ENCODE measurements around the gene COMMD2.

The COMMD2 gene

GRCh38 chr3:149732234-149732633 lies 20.1 kb downstream of the COMMD2 start:
- Histone ChIP-seq H3K36me3 (replicated peaks; ENCODE audit: insufficient read depth, low read length) (no peaks in the 10 kb centered on the region), H4K20me1 (ENCODE audit: insufficient read depth, low read length) (no peaks in the 10 kb centered on the region), H3K79me2 (ENCODE audit: low read length) (no peaks in the 10 kb centered on the region), H3K4me3 (ENCODE audit: low read length) (no peak overlapping the region), H3K4me1 (ENCODE audit: low read length) (peaks cover 7% of the 10 kb centered on the region), H3K9me2 (replicated peaks; ENCODE audit: insufficient read depth, low read length) (no peaks in the 10 kb centered on the region), H3K9me3 (replicated peaks; ENCODE audit: insufficient read depth, low read length) (no peaks in the 10 kb centered on the region), H3K27me3 (replicated peaks; ENCODE audit: insufficient read depth, low read length) (no peaks in the 10 kb centered on the region), H3K9ac (ENCODE audit: low read length) (no peak overlapping the region), H3K27ac (ENCODE audit: low read length) (no peak overlapping the region), H3F3A (ENCODE audit: insufficient read depth, low read length) (no peaks in the 10 kb centered on the region), H2AFZ (ENCODE audit: low read length) (no peak overlapping the region), H3K4me2 (ENCODE audit: low read depth, low read length) (no peak overlapping the region)
- no peak for TF ChIP-seq EZH2 (optimal IDR thresholded peaks at IDR 0.05; ENCODE audit: low read depth, low read length)
- TF ChIP-seq EZH2phosphoT487 (IDR thresholded peaks at IDR 0.05; ENCODE audit: low read length), result no peak
- TF ChIP-seq CTCF (IDR thresholded peaks at IDR 0.05; ENCODE audit: low read length), result no peak
- DNase-seq, result no peak

- TF ChIP-seq EZH2 (optimal IDR thresholded peaks at IDR 0.05; ENCODE audit: low read depth, low read length) (no peak), EZH2phosphoT487 (IDR thresholded peaks at IDR 0.05; ENCODE audit: low read length) (no peak), CTCF (IDR thresholded peaks at IDR 0.05; ENCODE audit: low read length) (no peak)
Measured at GRCh38 chr3:149727656-149728055, 24.6 kb downstream of the COMMD2 start.

GRCh38 chr3:149726716-149727407 lies 25.4 kb downstream of the COMMD2 start:
- no peaks in the 10 kb centered on the region for H3K36me3 ChIP-seq (replicated peaks; ENCODE audit: insufficient read depth, low read length)
- H3K27ac ChIP-seq (ENCODE audit: low read length), result no peak overlapping the region
- no peaks in the 10 kb centered on the region for H3K9me2 ChIP-seq (replicated peaks; ENCODE audit: insufficient read depth, low read length)
- no peaks in the 10 kb centered on the region for H3F3A ChIP-seq (ENCODE audit: insufficient read depth, low read length)
- H3K9ac ChIP-seq (ENCODE audit: low read length), result no peak overlapping the region
- no peak overlapping the region for H3K4me2 ChIP-seq (ENCODE audit: low read depth, low read length)
- H3K4me1 ChIP-seq (ENCODE audit: low read length), result no peaks in the 10 kb centered on the region
- no peaks in the 10 kb centered on the region for H4K20me1 ChIP-seq (ENCODE audit: insufficient read depth, low read length)
- no peak for DNase-seq
- no peaks in the 10 kb centered on the region for H3K9me3 ChIP-seq (replicated peaks; ENCODE audit: insufficient read depth, low read length)
- H3K27me3 ChIP-seq (replicated peaks; ENCODE audit: insufficient read depth, low read length), result no peaks in the 10 kb centered on the region
- H3K79me2 ChIP-seq (ENCODE audit: low read length), result no peaks in the 10 kb centered on the region
- H2AFZ ChIP-seq (ENCODE audit: low read length), result no peak overlapping the region
- no peak overlapping the region for H3K4me3 ChIP-seq (ENCODE audit: low read length)
- no peak for TF ChIP-seq EZH2 (optimal IDR thresholded peaks at IDR 0.05; ENCODE audit: low read depth, low read length)
- TF ChIP-seq EZH2phosphoT487 (IDR thresholded peaks at IDR 0.05; ENCODE audit: low read length), result no peak
- TF ChIP-seq CTCF (IDR thresholded peaks at IDR 0.05; ENCODE audit: low read length), result no peak

More at GRCh38 chr3:149727656-149728055, 24.6 kb downstream of the COMMD2 start:
- Histone ChIP-seq H3K9ac (ENCODE audit: low read length) (no peak overlapping the region), H3K4me1 (ENCODE audit: low read length) (no peaks in the 10 kb centered on the region), H3K4me3 (ENCODE audit: low read length) (no peak overlapping the region), H3K79me2 (ENCODE audit: low read length) (no peaks in the 10 kb centered on the region), H3K9me2 (replicated peaks; ENCODE audit: insufficient read depth, low read length) (no peaks in the 10 kb centered on the region), H3K36me3 (replicated peaks; ENCODE audit: insufficient read depth, low read length) (no peaks in the 10 kb centered on the region), H3F3A (ENCODE audit: insufficient read depth, low read length) (no peaks in the 10 kb centered on the region), H3K27me3 (replicated peaks; ENCODE audit: insufficient read depth, low read length) (no peaks in the 10 kb centered on the region), H3K27ac (ENCODE audit: low read length) (no peak overlapping the region), H4K20me1 (ENCODE audit: insufficient read depth, low read length) (no peaks in the 10 kb centered on the region), H2AFZ (ENCODE audit: low read length) (no peak overlapping the region), H3K4me2 (ENCODE audit: low read depth, low read length) (no peak overlapping the region), H3K9me3 (replicated peaks; ENCODE audit: insufficient read depth, low read length) (no peaks in the 10 kb centered on the region)
- no peak for DNase-seq

All from MM.1S (cell line).